ENCODE results near the gene EIF4B. TPM values are rescaled to one million over a fixed set of nuclear protein-coding genes. Genes with fewer than 3 reads are reported as not detected.

EIF4B gene
- total and polyA plus RNA-seq, 2 of the 13 experiments (the other 11 are each of a cell fraction or from before 2014, with no cell fraction given) = 416 to 548 TPM

GRCh38 chr12:52980650-52981423 lies 25.4 kb upstream of the EIF4B start (continued):
- no peak for TF ChIP-seq HNF1A (IDR thresholded peaks at IDR 0.05; ENCODE audit: low read depth)
- peak; percentile 47; the same call in 1 of the 2 replicates for TF ChIP-seq HNF1A (CRISPR knock-in tag; IDR thresholded peaks at IDR 0.05; ENCODE audit: borderline replicate concordance)
- TF ChIP-seq ZMYM2 (CRISPR knock-in tag; IDR thresholded peaks at IDR 0.05) = peak; percentile 86
- TF ChIP-seq, protein P1, sequence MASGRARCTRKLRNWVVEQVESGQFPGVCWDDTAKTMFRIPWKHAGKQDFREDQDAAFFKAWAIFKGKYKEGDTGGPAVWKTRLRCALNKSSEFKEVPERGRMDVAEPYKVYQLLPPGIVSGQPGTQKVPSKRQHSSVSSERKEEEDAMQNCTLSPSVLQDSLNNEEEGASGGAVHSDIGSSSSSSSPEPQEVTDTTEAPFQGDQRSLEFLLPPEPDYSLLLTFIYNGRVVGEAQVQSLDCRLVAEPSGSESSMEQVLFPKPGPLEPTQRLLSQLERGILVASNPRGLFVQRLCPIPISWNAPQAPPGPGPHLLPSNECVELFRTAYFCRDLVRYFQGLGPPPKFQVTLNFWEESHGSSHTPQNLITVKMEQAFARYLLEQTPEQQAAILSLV (CRISPR knock-in tag; IDR thresholded peaks at IDR 0.05; ENCODE audit: borderline replicate concordance) = 0 out of 2 replicates have a peak, but pooled peaks have one; percentile 32
- TF ChIP-seq HOXA9 (CRISPR knock-in tag; IDR thresholded peaks at IDR 0.05; ENCODE audit: borderline replicate concordance) = no peak
- no peak for TF ChIP-seq JUN (CRISPR knock-in tag; IDR thresholded peaks at IDR 0.05)
- peak in 1 of 2 experiments; percentile 75; a peak in 1 of 4 replicates for TF ChIP-seq KLF16 (CRISPR knock-in tag; IDR thresholded peaks at IDR 0.05)
- no peak for TF ChIP-seq FOXA1 (IDR thresholded peaks at IDR 0.05)
- TF ChIP-seq FOXA1 (CRISPR knock-in tag; IDR thresholded peaks at IDR 0.05) = no peak; the same call in 1 of the 2 replicates
- TF ChIP-seq ZNF780A (CRISPR knock-in tag; IDR thresholded peaks at IDR 0.05) = no peak
- peak; percentile 69 for TF ChIP-seq SAP130 (CRISPR knock-in tag; IDR thresholded peaks at IDR 0.05; ENCODE audit: low read depth)
- no peak for TF ChIP-seq NKX3-1 (CRISPR knock-in tag; IDR thresholded peaks at IDR 0.05)
- 0 out of 2 replicates have a peak, but pooled peaks have one; percentile 65 for TF ChIP-seq CCDC6 (CRISPR knock-in tag; IDR thresholded peaks at IDR 0.05)
- TF ChIP-seq, protein P2, sequence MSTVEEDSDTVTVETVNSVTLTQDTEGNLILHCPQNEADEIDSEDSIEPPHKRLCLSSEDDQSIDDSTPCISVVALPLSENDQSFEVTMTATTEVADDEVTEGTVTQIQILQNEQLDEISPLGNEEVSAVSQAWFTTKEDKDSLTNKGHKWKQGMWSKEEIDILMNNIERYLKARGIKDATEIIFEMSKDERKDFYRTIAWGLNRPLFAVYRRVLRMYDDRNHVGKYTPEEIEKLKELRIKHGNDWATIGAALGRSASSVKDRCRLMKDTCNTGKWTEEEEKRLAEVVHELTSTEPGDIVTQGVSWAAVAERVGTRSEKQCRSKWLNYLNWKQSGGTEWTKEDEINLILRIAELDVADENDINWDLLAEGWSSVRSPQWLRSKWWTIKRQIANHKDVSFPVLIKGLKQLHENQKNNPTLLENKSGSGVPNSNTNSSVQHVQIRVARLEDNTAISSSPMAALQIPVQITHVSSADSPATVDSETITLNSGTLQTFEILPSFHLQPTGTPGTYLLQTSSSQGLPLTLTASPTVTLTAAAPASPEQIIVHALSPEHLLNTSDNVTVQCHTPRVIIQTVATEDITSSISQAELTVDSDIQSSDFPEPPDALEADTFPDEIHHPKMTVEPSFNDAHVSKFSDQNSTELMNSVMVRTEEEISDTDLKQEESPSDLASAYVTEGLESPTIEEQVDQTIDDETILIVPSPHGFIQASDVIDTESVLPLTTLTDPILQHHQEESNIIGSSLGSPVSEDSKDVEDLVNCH (CRISPR knock-in tag; IDR thresholded peaks at IDR 0.05) = no peak
- no peak for TF ChIP-seq TBL1XR1 (IDR thresholded peaks at IDR 0.05; ENCODE audit: borderline replicate concordance, low read length, partially characterized antibody)
- peak; percentile 72; the same call in 1 of the 2 replicates for TF ChIP-seq ZNF124 (CRISPR knock-in tag; IDR thresholded peaks at IDR 0.05)
- no peak for TF ChIP-seq USF2 (IDR thresholded peaks at IDR 0.05; ENCODE audit: low read depth, low read length)
- no peak for TF ChIP-seq USF2 (CRISPR knock-in tag; IDR thresholded peaks at IDR 0.05; ENCODE audit: borderline replicate concordance)
- no peak for TF ChIP-seq HDAC6 (IDR thresholded peaks at IDR 0.05; ENCODE audit: low read depth, low read length)
- 0 out of 2 replicates have a peak, but pooled peaks have one; percentile 68 for TF ChIP-seq RFXAP (CRISPR knock-in tag; IDR thresholded peaks at IDR 0.05; ENCODE audit: borderline replicate concordance)
